HFFc6 (cell line): ENCODE measurements around the gene CH25H. TPM values are rescaled to one million over a fixed set of nuclear protein-coding genes. Genes with fewer than 3 reads are reported as not detected.
"Not testable (repeated sequence)": the region's sequence is repeated elsewhere in the genome, so short reads cannot be mapped to it uniquely, and the experiment has no call there.

Experiments
- DNase-seq: peaks from one replicate; pipeline ENCODE4 v3.0.0-alpha.2; 2018
- H3K27ac Mint-ChIP-seq: 2 replicates; pipeline ENCODE4 v1.8.0; 2020; ENCODE audit warnings: mild to moderate bottlenecking, mixed read lengths
- H3K27me3 Mint-ChIP-seq: 2 replicates; pipeline ENCODE4 v1.8.0; 2021; ENCODE audit warnings: mild to moderate bottlenecking, moderate library complexity, mixed read lengths; ENCODE audit not compliant: insufficient read depth
- H3K36me3 Mint-ChIP-seq: 2 replicates; pipeline ENCODE4 v1.8.0; 2021; ENCODE audit warnings: low read depth, mixed read lengths
- H3K4me1 Mint-ChIP-seq: 2 replicates; pipeline ENCODE4 v1.8.0; 2020; ENCODE audit warnings: low read depth, mixed read lengths
- H3K4me3 Mint-ChIP-seq: 2 replicates; pipeline ENCODE4 v1.8.0; 2020; ENCODE audit warnings: mild to moderate bottlenecking, moderate library complexity, mixed read lengths
- H3K9me3 Mint-ChIP-seq: 2 replicates; pipeline ENCODE4 v1.8.0; 2020; ENCODE audit warnings: mild to moderate bottlenecking, mixed read lengths
- total RNA-seq, 6 experiments: library from RNA; stranded (reverse); fragmentation: NEBNext Ultra II Directional; extraction: Animal tissue kit (Norgen Biotek cat#: 25700); gene quantifications; 2 replicates in 1 of 6; 3 replicates in 5 of 6; pipeline ENCODE4 v1.2.3, GENCODE V29; 2021
- TF ChIP-seq, protein P1 (sequence below): fragments of 200-600 bp; sonication (generic); IDR thresholded peaks from 2 replicates; pipeline ENCODE4 v1.5.0; 2021; ENCODE audit warnings: antibody characterized with exemption, mild to moderate bottlenecking

Gene CH25H
- total RNA-seq, 6 experiments from 2014 or later: 0.09 to 0.18 (median 0.12) TPM; not detected in 1

DNA sequence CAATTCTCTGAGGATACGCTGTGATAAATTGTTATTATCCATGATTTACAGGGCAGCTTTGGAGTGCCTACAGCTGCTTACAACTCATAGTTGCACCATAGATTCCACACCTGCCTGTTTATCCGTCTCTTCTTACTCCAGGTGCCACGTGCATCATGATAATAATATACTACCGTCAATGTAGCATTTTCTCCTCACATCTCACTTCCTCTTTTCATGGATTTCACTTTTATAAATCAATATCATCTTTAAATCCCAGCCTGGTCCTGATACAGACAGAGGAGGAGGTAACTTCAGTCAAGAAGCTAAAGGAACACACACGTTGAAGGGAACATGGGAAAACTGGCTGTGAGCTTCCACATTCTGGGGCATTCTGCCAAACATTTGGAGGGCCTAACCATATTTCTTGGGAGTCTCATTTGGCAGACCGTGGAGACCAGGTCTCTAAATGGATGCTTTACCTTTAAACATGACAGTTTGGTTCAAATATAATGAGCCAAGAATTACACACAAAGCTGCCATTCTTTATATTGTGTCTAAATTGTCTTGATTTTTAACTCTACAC lies 2.4 kb downstream of the CH25H start:
- TF ChIP-seq, protein P1, sequence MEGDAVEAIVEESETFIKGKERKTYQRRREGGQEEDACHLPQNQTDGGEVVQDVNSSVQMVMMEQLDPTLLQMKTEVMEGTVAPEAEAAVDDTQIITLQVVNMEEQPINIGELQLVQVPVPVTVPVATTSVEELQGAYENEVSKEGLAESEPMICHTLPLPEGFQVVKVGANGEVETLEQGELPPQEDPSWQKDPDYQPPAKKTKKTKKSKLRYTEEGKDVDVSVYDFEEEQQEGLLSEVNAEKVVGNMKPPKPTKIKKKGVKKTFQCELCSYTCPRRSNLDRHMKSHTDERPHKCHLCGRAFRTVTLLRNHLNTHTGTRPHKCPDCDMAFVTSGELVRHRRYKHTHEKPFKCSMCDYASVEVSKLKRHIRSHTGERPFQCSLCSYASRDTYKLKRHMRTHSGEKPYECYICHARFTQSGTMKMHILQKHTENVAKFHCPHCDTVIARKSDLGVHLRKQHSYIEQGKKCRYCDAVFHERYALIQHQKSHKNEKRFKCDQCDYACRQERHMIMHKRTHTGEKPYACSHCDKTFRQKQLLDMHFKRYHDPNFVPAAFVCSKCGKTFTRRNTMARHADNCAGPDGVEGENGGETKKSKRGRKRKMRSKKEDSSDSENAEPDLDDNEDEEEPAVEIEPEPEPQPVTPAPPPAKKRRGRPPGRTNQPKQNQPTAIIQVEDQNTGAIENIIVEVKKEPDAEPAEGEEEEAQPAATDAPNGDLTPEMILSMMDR: no peak
- peaks cover 10% of the 10 kb centered on the region for H3K4me1 Mint-ChIP-seq
- no peak overlapping the region for H3K27ac Mint-ChIP-seq
- H3K4me3 Mint-ChIP-seq: no peak overlapping the region
- DNase-seq: no peak
- no peaks in the 10 kb centered on the region for H3K9me3 Mint-ChIP-seq
- peaks cover 10% of the 10 kb centered on the region for H3K27me3 Mint-ChIP-seq
- H3K36me3 Mint-ChIP-seq: no peaks in the 10 kb centered on the region

GRCh38 chr10:89203237-89203636 lies 3.9 kb downstream of the CH25H start:
- H3K27me3 Mint-ChIP-seq: peaks cover 11% of the 10 kb centered on the region
- DNase-seq: no peak
- no peaks in the 10 kb centered on the region for H3K9me3 Mint-ChIP-seq
- TF ChIP-seq, protein P1: no peak
- no peak overlapping the region for H3K4me3 Mint-ChIP-seq
- H3K36me3 Mint-ChIP-seq: no peaks in the 10 kb centered on the region
- H3K27ac Mint-ChIP-seq: no peak overlapping the region
- H3K4me1 Mint-ChIP-seq: peaks cover 10% of the 10 kb centered on the region

- Mint-ChIP-seq H3K9me3 (no peaks in the 10 kb centered on the region), H3K27ac (no peak overlapping the region), H3K4me1 (peaks cover 9% of the 10 kb centered on the region), H3K36me3 (no peaks in the 10 kb centered on the region), H3K27me3 (peaks cover 12% of the 10 kb centered on the region), H3K4me3 (no peak overlapping the region)
- TF ChIP-seq, protein P1: no peak
- no peak for DNase-seq
Measured at GRCh38 chr10:89202033-89202425, 5.1 kb downstream of the CH25H start.

DNA sequence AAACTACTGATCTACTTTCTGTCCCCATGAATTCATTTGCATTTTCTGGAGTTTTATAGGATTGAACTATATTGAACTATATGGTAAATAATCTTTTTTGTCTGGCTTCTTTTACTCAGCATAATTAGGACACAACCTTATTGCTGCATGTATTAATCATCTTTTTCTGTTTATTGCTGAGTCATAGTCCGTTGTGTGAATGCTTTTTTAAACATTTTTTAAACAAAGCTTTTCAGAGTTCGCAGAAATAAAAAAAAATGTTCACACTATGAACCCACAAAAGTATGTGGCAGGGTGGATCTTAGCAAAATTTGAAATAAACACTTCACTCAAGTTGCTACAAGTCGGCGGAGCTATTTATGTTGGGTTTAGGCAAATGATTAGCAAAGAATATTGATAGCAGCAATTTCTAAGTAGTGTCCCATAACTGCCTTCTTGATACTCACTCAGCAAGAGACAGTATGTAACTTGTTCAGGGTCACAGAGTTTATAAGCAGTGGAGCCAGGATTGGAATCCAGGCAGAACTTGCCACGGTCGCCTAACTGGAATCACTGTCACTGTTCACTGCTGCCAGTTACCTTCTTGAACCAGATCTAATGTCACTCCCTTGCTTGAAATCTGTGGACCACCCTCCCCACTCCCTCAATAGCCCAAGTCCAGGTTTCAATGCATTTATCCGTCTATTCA lies 5.6 kb downstream of the CH25H start:
- H3K27me3 Mint-ChIP-seq: peaks cover 12% of the 10 kb centered on the region
- TF ChIP-seq, protein P1: no peak
- H3K4me3 Mint-ChIP-seq: no peak overlapping the region
- peaks cover 4% of the 10 kb centered on the region for H3K4me1 Mint-ChIP-seq
- H3K36me3 Mint-ChIP-seq: no peaks in the 10 kb centered on the region
- H3K27ac Mint-ChIP-seq: no peak overlapping the region
- no peaks in the 10 kb centered on the region for H3K9me3 Mint-ChIP-seq
- DNase-seq: no peak

GRCh38 chr10:89197473-89197872 lies 9.6 kb downstream of the CH25H start:
- Mint-ChIP-seq H3K36me3 (no peaks in the 10 kb centered on the region), H3K27ac (no peak overlapping the region)

DNA sequence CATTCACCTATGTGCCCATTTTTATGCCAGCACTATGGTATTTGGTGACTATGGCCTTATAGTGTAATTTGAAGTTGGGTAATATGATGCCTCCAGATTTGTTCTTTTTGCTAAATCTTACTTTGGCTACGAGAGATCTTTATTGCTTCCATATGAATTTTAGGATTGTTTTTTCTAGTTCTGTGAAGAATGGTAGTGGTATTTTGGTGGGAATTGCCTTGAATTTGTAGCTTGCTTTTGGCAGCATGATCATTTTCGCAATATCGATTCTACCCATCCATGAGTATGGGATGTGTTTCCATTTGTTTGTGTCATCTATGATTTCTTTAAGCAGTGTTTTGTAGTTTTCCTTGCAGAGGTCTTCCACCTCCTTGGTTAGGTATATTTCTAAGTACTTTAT lies 15.8 kb downstream of the CH25H start:
- not testable (repeated sequence) for DNase-seq, H3K27ac Mint-ChIP-seq, H3K9me3 Mint-ChIP-seq, H3K4me3 Mint-ChIP-seq, H3K27me3 Mint-ChIP-seq, H3K36me3 Mint-ChIP-seq, H3K4me1 Mint-ChIP-seq

More at GRCh38 chr10:89197473-89197872, 9.6 kb downstream of the CH25H start:
- H3K9me3 Mint-ChIP-seq: no peaks in the 10 kb centered on the region
- TF ChIP-seq, protein P1: no peak
- H3K27me3 Mint-ChIP-seq: peaks cover 3% of the 10 kb centered on the region; the same call in 1 of the 2 replicates
- DNase-seq: no peak
- no peak overlapping the region for H3K4me3 Mint-ChIP-seq
- H3K4me1 Mint-ChIP-seq: no peaks in the 10 kb centered on the region
